Islet precursor cell (in vitro differentiated cells): ENCODE results near the gene PGF.

Source experiments
- DNase-seq: peaks from one replicate; pipeline ENCODE4 v3.0.0-alpha.2; 2018

Gene PGF

DNA sequence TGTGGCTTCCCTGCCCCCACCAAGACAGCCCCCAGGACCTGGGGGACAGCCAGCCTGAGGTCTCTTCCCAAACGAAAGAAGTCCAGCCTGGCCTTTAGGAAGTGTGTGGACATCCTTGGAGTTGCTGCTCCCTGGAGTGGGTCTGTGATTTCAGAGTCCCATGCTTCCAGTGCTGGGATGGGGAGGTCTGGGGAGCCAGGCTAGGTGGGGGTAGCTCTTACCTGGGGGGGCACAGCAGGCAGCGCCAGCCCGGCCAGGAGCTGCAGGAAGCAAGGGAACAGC lies 509 bp downstream of the PGF start:
- DNase-seq = no peak

- DNase-seq = peak; percentile 65
These were observed 1.0 kb downstream of the PGF start for GRCh38 chr14:74954232-74954946.

- no peak for DNase-seq
These were observed 1.7 kb downstream of the PGF start for GRCh38 chr14:74953686-74954085.

DNA sequence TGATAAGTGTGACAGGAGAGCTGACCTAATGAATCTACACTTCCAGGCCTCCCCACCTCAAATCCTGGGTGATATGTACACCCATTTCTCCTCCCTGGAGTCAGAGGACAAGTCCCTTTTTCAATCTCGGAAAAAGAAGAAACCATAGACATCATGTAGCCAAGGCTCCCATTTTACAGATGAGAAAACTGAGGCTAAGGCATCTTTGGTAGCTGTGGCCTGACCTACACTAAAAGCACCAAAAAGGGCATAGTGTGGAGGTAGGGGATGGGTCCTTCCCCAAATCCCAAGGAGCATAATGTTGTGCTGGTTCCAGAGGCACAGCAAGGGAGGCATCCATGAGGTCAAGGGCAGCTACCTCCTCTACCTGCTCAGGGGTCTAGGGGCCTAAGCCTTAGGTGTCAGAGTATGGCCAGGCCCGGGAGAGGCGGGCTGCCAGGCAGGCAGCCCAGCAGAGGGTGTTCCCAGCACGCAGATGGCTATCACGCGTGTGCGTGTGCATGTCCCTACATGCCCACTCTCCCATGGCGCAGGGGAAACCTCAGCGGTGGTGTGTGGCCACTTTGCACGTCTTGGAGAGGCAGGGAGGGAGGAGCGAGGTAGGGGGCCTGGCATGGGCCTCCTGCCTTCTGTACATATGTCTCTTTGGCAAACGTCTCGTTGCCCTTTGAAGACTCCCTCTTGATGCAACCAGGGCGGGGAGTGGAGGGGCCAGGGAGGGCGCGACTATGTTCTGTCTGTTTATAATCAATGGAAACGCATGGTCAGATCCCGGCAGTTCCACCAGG lies 2.5 kb downstream of the PGF start:
- DNase-seq = peak; percentile 42

GRCh38 chr14:74952180-74952665 lies 3.2 kb downstream of the PGF start:
- DNase-seq = peak; percentile 49

DNA sequence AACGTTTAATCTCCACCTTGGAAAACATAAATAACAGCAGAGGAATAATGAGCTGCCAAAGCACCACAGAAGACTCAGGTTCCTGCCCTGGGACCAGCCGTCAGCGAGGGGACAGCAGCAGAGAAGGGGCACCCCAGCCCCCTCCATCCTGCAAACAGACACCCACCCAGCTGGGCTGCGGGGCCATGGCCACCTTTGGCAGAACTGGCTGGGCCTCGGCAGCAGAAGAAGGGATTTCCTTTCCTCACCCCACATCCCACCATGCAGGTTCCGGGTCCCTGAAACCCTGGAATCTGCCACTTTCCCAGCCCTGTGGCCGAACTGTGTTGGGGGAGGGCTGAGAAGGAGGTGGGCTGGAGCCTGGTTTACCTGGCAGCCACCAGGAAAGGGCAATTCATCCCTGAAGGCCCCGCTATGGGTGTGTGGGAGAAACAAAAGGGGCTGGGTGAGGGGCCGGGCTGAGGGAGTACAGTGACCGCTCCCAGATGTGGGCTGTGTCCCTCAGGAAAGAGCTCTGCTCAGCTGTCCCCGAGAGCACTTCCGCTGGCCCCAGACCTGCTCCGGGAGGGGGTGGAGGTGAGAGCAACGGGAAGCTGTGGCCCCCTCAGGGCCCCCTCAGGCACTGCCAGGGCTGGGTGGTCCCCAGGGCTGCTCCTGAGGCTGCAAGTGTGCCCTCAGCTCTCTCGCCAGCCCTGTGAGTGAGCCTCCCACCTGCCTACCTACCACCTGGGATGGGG lies 3.8 kb downstream of the PGF start:
- peak; percentile 55 for DNase-seq

DNA sequence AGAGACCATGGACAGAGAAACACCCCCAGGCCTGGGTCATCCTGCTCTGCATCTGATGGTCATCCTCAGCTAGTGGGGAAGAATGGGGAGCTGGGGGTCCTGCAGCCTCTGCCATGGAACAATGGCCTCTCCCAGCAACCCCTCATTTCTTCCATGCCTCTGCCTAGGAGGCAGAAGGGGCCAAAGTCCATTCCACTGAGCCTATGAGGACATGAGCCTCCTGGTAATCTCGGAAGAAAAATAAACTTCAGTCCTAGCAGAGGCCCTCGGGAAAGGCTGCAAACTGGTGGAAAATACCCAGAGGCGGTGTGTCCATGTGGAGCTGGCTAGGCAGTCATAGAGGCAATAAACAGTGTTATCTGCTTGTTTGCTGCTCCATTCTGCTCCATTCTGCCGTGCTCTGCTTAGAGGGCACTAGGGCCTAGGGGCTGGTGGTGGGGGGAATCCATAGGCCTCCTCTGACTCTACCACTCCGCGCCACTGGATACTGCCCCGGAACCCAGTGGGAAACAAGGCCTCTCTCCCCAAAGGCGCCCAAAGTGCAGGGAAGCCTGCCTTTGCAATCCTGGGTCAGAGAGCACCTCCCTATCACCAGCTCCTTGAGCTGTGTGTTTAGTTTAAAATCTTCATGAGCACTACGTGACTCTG lies 4.5 kb downstream of the PGF start:
- DNase-seq = peak; percentile 52

DNA sequence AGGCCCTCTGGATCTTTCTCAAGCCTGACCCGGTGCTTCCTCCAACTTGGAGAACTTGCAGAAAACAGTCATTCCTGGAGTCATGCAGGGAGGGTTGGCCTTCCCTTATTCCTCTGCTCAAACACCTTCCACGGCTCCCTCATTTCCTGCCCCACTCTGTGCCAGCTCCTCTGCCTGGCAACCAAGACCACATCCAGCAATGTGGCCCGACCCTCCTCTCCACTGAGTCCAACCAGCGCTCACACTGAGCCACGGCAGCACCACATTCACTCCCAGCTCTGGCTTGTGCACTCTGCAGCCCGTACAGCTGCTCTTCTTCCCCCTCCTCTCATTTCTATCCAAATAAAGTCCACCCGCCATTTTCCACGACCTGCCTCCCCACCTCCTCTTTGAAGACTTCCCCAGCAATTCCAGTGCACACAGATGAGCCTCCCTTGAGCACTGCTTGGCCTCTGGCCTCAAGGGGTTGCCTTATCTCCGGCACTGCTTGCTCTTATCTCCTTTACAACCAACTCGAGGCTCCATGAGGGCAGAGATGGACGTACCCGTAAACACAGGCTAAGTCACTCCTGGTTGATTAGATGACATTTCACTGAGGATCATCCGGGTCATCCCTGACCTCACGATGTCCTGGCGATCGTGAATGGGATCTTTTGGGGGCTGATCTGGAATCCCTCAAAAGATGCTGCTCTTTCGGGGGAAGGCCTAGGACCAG lies 5.4 kb downstream of the PGF start:
- peak; percentile 38 for DNase-seq

GRCh38 chr14:74949191-74949601 lies 6.2 kb downstream of the PGF start:
- DNase-seq = peak; percentile 44

DNA sequence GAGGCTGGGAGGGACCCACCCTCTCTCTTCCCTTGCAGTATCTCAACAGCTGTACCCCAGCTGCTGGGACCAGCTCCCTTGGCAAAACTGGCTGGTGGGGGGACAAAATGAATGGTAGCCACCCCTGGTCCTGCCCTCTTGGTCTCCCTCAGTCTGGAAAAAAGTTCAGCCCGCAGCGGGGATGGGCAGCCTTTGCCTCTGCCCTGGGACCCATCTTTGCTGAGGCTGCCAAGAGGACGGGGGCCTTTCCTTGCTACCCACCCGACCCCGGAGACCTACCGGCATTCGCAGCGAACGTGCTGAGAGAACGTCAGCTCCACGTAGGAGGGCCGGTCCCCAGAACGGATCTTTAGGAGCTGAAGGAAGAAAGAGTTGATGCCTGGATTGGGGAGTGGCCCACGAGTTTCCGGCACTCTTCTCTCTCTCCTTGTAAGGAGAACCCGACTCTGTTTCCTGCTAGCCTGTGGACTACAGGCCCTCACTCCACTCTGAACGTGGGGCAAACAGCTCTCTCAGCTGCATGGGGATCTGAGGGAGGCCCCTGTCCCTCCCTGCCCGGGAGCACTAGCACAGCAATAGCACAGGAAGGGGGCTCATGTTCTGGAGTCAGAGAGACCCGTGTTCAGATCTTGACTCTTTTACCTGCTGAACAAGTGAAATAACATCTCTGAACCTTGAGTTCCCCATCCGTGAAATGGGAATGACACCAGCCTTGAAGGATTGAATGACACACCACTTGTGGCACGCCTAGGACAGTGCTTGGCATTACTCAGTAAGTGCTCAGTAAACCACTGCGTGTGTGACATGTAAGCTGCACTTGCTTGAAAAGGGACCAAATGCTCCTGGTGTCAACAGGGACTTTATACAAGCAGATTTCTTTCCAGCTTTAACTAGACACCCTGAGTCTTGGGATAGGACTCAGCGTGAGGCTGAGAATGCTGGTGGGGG lies 6.9 kb downstream of the PGF start:
- DNase-seq = peak; percentile 43

GRCh38 chr14:74947353-74948227 lies 7.8 kb downstream of the PGF start:
- peak; percentile 34 for DNase-seq

- peak; percentile 70 for DNase-seq
These were observed 8.6 kb downstream of the PGF start for GRCh38 chr14:74946659-74947281.

GRCh38 chr14:74945852-74946658 lies 9.3 kb downstream of the PGF start:
- peak; percentile 87 for DNase-seq

GRCh38 chr14:74945261-74945851 lies 10.0 kb downstream of the PGF start:
- DNase-seq = peak; percentile 78

GRCh38 chr14:74942608-74943007 lies 12.8 kb downstream of the PGF start:
- DNase-seq = no peak

DNA sequence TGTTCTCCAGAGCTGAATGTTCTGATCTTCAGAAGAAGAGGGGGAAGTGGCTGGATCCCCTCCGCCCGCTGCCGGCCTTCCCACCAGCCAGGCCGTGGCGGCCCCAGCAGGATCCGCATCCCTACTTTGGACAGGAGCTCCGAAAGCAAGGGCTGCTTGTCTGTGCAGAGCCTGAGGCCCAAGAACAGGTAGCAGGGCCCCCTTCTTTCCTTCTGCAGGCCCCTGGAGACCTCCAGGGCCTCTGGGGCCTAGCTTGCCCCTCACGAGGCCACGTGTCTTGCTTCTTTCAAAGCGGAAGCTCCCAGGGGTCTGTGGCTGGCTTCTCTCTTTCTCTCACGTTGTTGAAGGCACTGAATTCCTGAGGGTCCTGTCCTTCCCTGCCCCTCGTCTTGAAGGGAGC lies 13.2 kb downstream of the PGF start:
- no peak for DNase-seq

DNA sequence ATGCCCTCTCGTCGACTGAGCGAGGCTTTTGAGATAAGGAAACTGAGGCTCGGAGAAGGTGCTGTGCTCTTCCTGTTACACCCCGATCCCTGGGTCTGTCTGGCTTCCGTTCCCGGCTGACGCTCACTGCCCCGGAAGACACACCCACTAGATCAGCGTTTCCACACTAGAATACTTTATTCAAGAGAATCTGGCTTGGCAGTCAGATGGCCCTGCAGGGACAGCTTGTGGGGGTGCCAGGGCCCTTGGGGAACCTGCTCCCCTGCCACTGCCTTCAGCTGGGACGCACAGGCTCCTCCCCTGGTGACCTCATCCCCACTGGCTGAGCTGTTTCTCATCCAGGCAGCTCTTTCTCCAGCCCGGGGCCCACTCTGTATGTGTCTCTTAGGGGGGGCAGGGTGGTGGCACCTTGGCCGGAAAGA lies 13.7 kb downstream of the PGF start:
- peak; percentile 76 for DNase-seq

- no peak for DNase-seq
These were observed 14.3 kb downstream of the PGF start for GRCh38 chr14:74940956-74941565.
